Fibroblast of lung (primary cell): Measurements from ENCODE around the gene LUC7L. TPM values are rescaled to one million over a fixed set of nuclear protein-coding genes. Genes with fewer than 3 reads are reported as not detected.

Experiments used
- DNase-seq, 2 donors: peaks; one replicate each; pipeline versions ENCODE4 v3.0.0 to v3.0.0-alpha.2; 2010; ENCODE audit warnings: low read depth in 2 of 2
- H2AFZ ChIP-seq: 2 replicates; pipeline ENCODE4 v1.5.1; 2012; ENCODE audit warnings: low read length, control low read depth, inconsistent platforms
- H3K27ac ChIP-seq: 2 replicates; pipeline ENCODE4 v1.5.1; 2011; ENCODE audit warnings: low read length, control low read depth; ENCODE audit not compliant: insufficient read depth
- H3K27me3 ChIP-seq: 2 replicates; pipeline ENCODE4 v1.5.1; 2011; ENCODE audit warnings: mild to moderate bottlenecking, low read length; ENCODE audit not compliant: control insufficient read depth, insufficient read depth
- H3K36me3 ChIP-seq: 2 replicates; pipeline ENCODE4 v1.5.1; 2011; ENCODE audit warnings: low read length; ENCODE audit not compliant: control insufficient read depth, insufficient read depth
- H3K4me1 ChIP-seq: 2 replicates; pipeline ENCODE4 v1.5.1; 2011; ENCODE audit warnings: low read length; ENCODE audit not compliant: control insufficient read depth, insufficient read depth; ENCODE audit errors: extremely low read depth
- H3K4me2 ChIP-seq: 2 replicates; pipeline ENCODE4 v1.5.1; 2011; ENCODE audit warnings: low read length, control low read depth; ENCODE audit not compliant: insufficient read depth; ENCODE audit errors: extremely low read depth
- H3K4me3 ChIP-seq, 4 experiments: fragments of 200-600 bp in 1 of 4; sonication (generic) in 1 of 4; replicated peaks in 1 of 4; 2 replicates each; pipeline ENCODE4 v1.5.1; 2011 to 2016; ENCODE audit warnings: low read length in 4 of 4, low read depth in 3 of 4, mild to moderate bottlenecking in 3 of 4, control low read depth in 2 of 4, inconsistent platforms in 1 of 4, mixed read lengths in 1 of 4; ENCODE audit not compliant: insufficient read depth in 1 of 4; ENCODE audit errors: control extremely low read depth in 1 of 4
- H3K79me2 ChIP-seq: 2 replicates; pipeline ENCODE4 v1.5.1; 2012; ENCODE audit warnings: mild to moderate bottlenecking, low read length, inconsistent platforms; ENCODE audit not compliant: control insufficient read depth, insufficient read depth
- H3K9ac ChIP-seq: 2 replicates; pipeline ENCODE4 v1.5.1; 2011; ENCODE audit warnings: mild to moderate bottlenecking, low read length, control low read depth; ENCODE audit not compliant: insufficient read depth
- H3K9me3 ChIP-seq: 2 replicates; pipeline ENCODE4 v1.5.1; 2012; ENCODE audit warnings: low read depth, low read length; ENCODE audit not compliant: control insufficient read depth, insufficient read depth
- H4K20me1 ChIP-seq: 2 replicates; pipeline ENCODE4 v1.5.1; 2011; ENCODE audit warnings: low read length; ENCODE audit not compliant: control insufficient read depth, insufficient read depth; ENCODE audit errors: extremely low read depth
- EZH2 ChIP-seq: IDR thresholded peaks from 2 replicates; pipeline ENCODE4 v1.5.1; 2012; ENCODE audit warnings: low read length, control low read depth, mild to moderate bottlenecking; ENCODE audit errors: missing control alignments
- polyA plus RNA-seq, 2 donors: library from polyadenylated mRNA; depleted of rRNA in 1 of 2; stranded (reverse) in 1 of 2; unstranded in 1 of 2; fragments of >200 nt; gene quantifications; 2 replicates each; pipeline ENCODE4 v1.2.1, GENCODE V29; 2011 to 2012; ENCODE audit warnings: missing spikeins in 1 of 2
- total RNA-seq: library from RNA; depleted of rRNA; stranded (reverse); fragments of >200 nt; gene quantifications from 2 replicates; pipeline ENCODE4 v1.2.1, GENCODE V29; 2014
- TF ChIP-seq, protein P1 (sequence below), 2 donors: IDR thresholded peaks in 1 of 2; conservative IDR thresholded peaks in 1 of 2; 1 replicate in 1 of 2; 2 replicates in 1 of 2; pipeline ENCODE4 v1.5.1; 2011 to 2012; ENCODE audit warnings: low read length in 2 of 2, control low read depth in 1 of 2, inconsistent platforms in 1 of 2, low read depth in 1 of 2, mild to moderate bottlenecking in 1 of 2

The LUC7L gene
- total and polyA plus RNA-seq, 2 donors (not counting 1 experiment from before 2014, with no cell fraction given), result 30.9 to 38.0 TPM

- DNase-seq, result no peak
- Histone ChIP-seq H3K27ac (no peak overlapping the region), H3K27me3 (no peaks in the 10 kb centered on the region), H3K9me3 (no peaks in the 10 kb centered on the region), H2AFZ (no peak overlapping the region), H3K4me2 (no peak overlapping the region), H3K4me3 (no peak overlapping the region), H3K4me1 (no peaks in the 10 kb centered on the region), H3K36me3 (peaks cover 2% of the 10 kb centered on the region), H4K20me1 (no peaks in the 10 kb centered on the region), H3K79me2 (no peaks in the 10 kb centered on the region), H3K9ac (no peak overlapping the region)
- TF ChIP-seq, protein P1, sequence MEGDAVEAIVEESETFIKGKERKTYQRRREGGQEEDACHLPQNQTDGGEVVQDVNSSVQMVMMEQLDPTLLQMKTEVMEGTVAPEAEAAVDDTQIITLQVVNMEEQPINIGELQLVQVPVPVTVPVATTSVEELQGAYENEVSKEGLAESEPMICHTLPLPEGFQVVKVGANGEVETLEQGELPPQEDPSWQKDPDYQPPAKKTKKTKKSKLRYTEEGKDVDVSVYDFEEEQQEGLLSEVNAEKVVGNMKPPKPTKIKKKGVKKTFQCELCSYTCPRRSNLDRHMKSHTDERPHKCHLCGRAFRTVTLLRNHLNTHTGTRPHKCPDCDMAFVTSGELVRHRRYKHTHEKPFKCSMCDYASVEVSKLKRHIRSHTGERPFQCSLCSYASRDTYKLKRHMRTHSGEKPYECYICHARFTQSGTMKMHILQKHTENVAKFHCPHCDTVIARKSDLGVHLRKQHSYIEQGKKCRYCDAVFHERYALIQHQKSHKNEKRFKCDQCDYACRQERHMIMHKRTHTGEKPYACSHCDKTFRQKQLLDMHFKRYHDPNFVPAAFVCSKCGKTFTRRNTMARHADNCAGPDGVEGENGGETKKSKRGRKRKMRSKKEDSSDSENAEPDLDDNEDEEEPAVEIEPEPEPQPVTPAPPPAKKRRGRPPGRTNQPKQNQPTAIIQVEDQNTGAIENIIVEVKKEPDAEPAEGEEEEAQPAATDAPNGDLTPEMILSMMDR (conservative IDR thresholded peaks at IDR 0.05 in 1 of 2, IDR thresholded peaks at IDR 0.05 in 1 of 2; ENCODE audit: low read depth in 1 of 2, low read length in 2 of 2), result no peak
- TF ChIP-seq EZH2, result no peak
Measured at GRCh38 chr16:252366-253337, 23.4 kb upstream of the LUC7L start.

GRCh38 chr16:249431-249830 is 20.2 kb upstream of the LUC7L start:
- Histone ChIP-seq H3K27ac (no peak overlapping the region), H4K20me1 (no peaks in the 10 kb centered on the region), H3K4me3 (no peak overlapping the region), H3K4me2 (no peak overlapping the region), H3K4me1 (no peaks in the 10 kb centered on the region), H3K9ac (no peak overlapping the region), H3K36me3 (peaks cover 2% of the 10 kb centered on the region), H2AFZ (no peak overlapping the region), H3K27me3 (no peaks in the 10 kb centered on the region), H3K79me2 (no peaks in the 10 kb centered on the region), H3K9me3 (no peaks in the 10 kb centered on the region)
- TF ChIP-seq, protein P1 (conservative IDR thresholded peaks at IDR 0.05 in 1 of 2, IDR thresholded peaks at IDR 0.05 in 1 of 2; ENCODE audit: low read depth in 1 of 2, low read length in 2 of 2), result no peak
- no peak for TF ChIP-seq EZH2
- no peak for DNase-seq

GRCh38 chr16:247027-247426 is 17.8 kb upstream of the LUC7L start:
- Histone ChIP-seq H2AFZ (no peak overlapping the region), H3K9ac (no peak overlapping the region), H3K27me3 (no peaks in the 10 kb centered on the region), H4K20me1 (no peaks in the 10 kb centered on the region), H3K4me2 (no peak overlapping the region), H3K79me2 (no peaks in the 10 kb centered on the region), H3K36me3 (no peaks in the 10 kb centered on the region), H3K4me3 (no peak overlapping the region), H3K4me1 (no peaks in the 10 kb centered on the region), H3K27ac (no peak overlapping the region), H3K9me3 (no peaks in the 10 kb centered on the region)
- TF ChIP-seq EZH2, result no peak
- TF ChIP-seq, protein P1 (conservative IDR thresholded peaks at IDR 0.05 in 1 of 2, IDR thresholded peaks at IDR 0.05 in 1 of 2; ENCODE audit: low read depth in 1 of 2, low read length in 2 of 2), result no peak
- DNase-seq, result no peak
